ENCODE data around the gene ALDH4A1.

ALDH4A1 gene

DNA sequence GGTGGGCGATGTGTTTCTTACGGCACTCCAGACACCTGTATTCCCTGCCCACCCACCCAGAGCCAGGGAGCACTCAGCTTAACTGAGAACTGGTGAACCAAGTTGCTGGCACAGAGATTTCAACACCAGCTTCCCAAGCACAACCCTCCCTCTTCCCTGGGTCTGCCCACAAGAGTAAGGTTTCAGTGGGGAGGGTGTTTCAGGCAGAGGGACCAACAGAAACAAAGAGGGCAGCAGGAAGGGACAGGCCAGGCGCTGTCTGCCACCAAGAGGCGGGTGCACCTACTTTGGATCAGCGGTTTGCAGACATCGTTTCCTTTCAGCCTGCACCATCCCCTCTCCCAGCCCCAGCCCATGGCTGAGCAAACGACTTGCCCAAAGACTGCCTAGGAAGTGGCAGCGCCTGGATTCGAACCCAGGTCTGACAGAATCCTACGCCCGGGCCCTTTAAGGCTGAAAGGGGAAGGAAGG is 21.9 kb upstream of the ALDH4A1 start:
- WGBS, 2 donors (ENCODE audit: extremely low coverage in 2 of 2, insufficient read length in 2 of 2, insufficient replicate concordance in 1 of 2): no CpG with 5 or more reads among the region's 11 CpGs
- no peak overlapping the region for H4K8ac ChIP-seq (ENCODE audit: low read depth, low read length)
- H3K9me3 ChIP-seq (replicated peaks in 1 of 2; ENCODE audit: control insufficient read depth in 2 of 2, insufficient read depth in 1 of 2, low read depth in 1 of 2, low read length in 2 of 2): no peaks in the 10 kb centered on the region
- peaks cover 0 to 2% of the 10 kb centered on the region in 2 donors for H3K36me3 ChIP-seq (replicated peaks in 1 of 2; ENCODE audit: control insufficient read depth in 2 of 2, insufficient read depth in 2 of 2, low read length in 2 of 2)
- no peak overlapping the region for H3K4me3 ChIP-seq (ENCODE audit: low read length in 2 of 2)
- H3K4me2 ChIP-seq (ENCODE audit: insufficient read depth, low read length, poor library complexity, severe bottlenecking): no peak overlapping the region
- no peak for DNase-seq (ENCODE audit: low spot score)
- H2BK120ac ChIP-seq (ENCODE audit: low read depth, low read length): no peak overlapping the region
- H4K91ac ChIP-seq (ENCODE audit: low read depth, low read length, poor library complexity): no peak overlapping the region
- peak overlapping the region; percentile 85 for H2AK5ac ChIP-seq (ENCODE audit: low read depth, low read length)
- H3K27me3 ChIP-seq (ENCODE audit: control insufficient read depth in 3 of 3, insufficient read depth in 3 of 3, low read depth in 1 of 3, low read length in 3 of 3): no peaks in the 10 kb centered on the region
- peak overlapping the region; percentile 86 for H3K18ac ChIP-seq (ENCODE audit: low read length)
- no peak overlapping the region for H3K27ac ChIP-seq (replicated peaks; ENCODE audit: low read length)
- peak overlapping the region; percentile 51 for H2BK12ac ChIP-seq (ENCODE audit: low read length)
- H3K14ac ChIP-seq (ENCODE audit: low read length): peak overlapping the region; percentile 85
- H3K23ac ChIP-seq (ENCODE audit: low read depth, low read length, poor library complexity): peak overlapping the region; percentile 40
- peak overlapping the region; percentile 13 for H3K9ac ChIP-seq (ENCODE audit: low read depth, low read length, poor library complexity)
- H2BK15ac ChIP-seq (ENCODE audit: low read length): peak overlapping the region; percentile 30
- H3K4me1 ChIP-seq (ENCODE audit: control insufficient read depth in 2 of 2, insufficient read depth in 1 of 2, low read depth in 1 of 2, low read length in 2 of 2): peaks cover 36 to 45% of the 10 kb centered on the region in 2 donors
- H2AFZ ChIP-seq (ENCODE audit: low read length): no peak overlapping the region
- no peak overlapping the region for H2BK5ac ChIP-seq (ENCODE audit: low read length)
- H3K4ac ChIP-seq (ENCODE audit: low read length): no peak overlapping the region
- no peaks in the 10 kb centered on the region for H3K79me1 ChIP-seq (ENCODE audit: low read depth, low read length)

DNA sequence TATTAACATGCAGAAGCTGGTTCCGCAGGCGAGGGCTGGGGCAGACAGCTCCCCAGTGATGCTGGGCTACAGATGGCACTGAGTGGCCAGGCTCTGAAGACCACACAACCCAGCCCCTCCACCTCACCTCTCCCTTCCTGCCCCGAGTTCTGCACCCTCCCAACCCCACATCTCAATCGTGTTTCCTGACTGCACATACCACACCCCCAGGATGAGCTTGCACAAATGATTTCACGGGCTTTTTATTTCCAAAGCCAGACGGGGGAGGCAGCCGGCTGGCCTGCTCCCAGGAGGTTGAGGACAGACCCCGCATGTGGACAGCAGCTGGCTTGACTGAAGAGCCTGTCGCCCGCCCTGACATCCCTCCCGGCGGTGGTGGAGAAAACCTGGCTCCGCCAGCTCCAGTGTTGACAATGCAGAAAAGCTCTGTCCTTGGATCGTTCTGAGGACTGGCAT is 21.4 kb upstream of the ALDH4A1 start:
- H3K9me3 ChIP-seq (replicated peaks in 1 of 2; ENCODE audit: control insufficient read depth in 2 of 2, insufficient read depth in 1 of 2, low read depth in 1 of 2, low read length in 2 of 2): no peaks in the 10 kb centered on the region
- H2BK12ac ChIP-seq (ENCODE audit: low read length): no peak overlapping the region
- H3K4me1 ChIP-seq (ENCODE audit: control insufficient read depth in 2 of 2, insufficient read depth in 1 of 2, low read depth in 1 of 2, low read length in 2 of 2): peaks cover 36 to 45% of the 10 kb centered on the region in 2 donors
- H3K79me1 ChIP-seq (ENCODE audit: low read depth, low read length): no peaks in the 10 kb centered on the region
- H2BK15ac ChIP-seq (ENCODE audit: low read length): peak overlapping the region; percentile 30
- no peaks in the 10 kb centered on the region for H3K27me3 ChIP-seq (ENCODE audit: control insufficient read depth in 3 of 3, insufficient read depth in 3 of 3, low read depth in 1 of 3, low read length in 3 of 3)
- no peak overlapping the region for H3K4me3 ChIP-seq (ENCODE audit: low read length in 2 of 2)
- no peak overlapping the region for H3K27ac ChIP-seq (replicated peaks; ENCODE audit: low read length)
- no peak overlapping the region for H2BK120ac ChIP-seq (ENCODE audit: low read depth, low read length)
- no peak overlapping the region for H2AFZ ChIP-seq (ENCODE audit: low read length)
- H4K8ac ChIP-seq (ENCODE audit: low read depth, low read length): no peak overlapping the region
- no peak overlapping the region for H3K14ac ChIP-seq (ENCODE audit: low read length)
- peak overlapping the region; percentile 73 for H3K18ac ChIP-seq (ENCODE audit: low read length)
- H4K91ac ChIP-seq (ENCODE audit: low read depth, low read length, poor library complexity): no peak overlapping the region
- DNase-seq (ENCODE audit: low spot score): no peak
- no peak overlapping the region for H3K4ac ChIP-seq (ENCODE audit: low read length)
- WGBS, 2 donors (ENCODE audit: extremely low coverage in 2 of 2, insufficient read length in 2 of 2, insufficient replicate concordance in 1 of 2): no CpG with 5 or more reads among the region's 14 CpGs
- H2BK5ac ChIP-seq (ENCODE audit: low read length): no peak overlapping the region
- peaks cover 0 to 2% of the 10 kb centered on the region in 2 donors for H3K36me3 ChIP-seq (replicated peaks in 1 of 2; ENCODE audit: control insufficient read depth in 2 of 2, insufficient read depth in 2 of 2, low read length in 2 of 2)
- H2AK5ac ChIP-seq (ENCODE audit: low read depth, low read length): peak overlapping the region; percentile 85
- H3K9ac ChIP-seq (ENCODE audit: low read depth, low read length, poor library complexity): no peak overlapping the region
- H3K23ac ChIP-seq (ENCODE audit: low read depth, low read length, poor library complexity): peak overlapping the region; percentile 40
- H3K4me2 ChIP-seq (ENCODE audit: insufficient read depth, low read length, poor library complexity, severe bottlenecking): no peak overlapping the region

DNA sequence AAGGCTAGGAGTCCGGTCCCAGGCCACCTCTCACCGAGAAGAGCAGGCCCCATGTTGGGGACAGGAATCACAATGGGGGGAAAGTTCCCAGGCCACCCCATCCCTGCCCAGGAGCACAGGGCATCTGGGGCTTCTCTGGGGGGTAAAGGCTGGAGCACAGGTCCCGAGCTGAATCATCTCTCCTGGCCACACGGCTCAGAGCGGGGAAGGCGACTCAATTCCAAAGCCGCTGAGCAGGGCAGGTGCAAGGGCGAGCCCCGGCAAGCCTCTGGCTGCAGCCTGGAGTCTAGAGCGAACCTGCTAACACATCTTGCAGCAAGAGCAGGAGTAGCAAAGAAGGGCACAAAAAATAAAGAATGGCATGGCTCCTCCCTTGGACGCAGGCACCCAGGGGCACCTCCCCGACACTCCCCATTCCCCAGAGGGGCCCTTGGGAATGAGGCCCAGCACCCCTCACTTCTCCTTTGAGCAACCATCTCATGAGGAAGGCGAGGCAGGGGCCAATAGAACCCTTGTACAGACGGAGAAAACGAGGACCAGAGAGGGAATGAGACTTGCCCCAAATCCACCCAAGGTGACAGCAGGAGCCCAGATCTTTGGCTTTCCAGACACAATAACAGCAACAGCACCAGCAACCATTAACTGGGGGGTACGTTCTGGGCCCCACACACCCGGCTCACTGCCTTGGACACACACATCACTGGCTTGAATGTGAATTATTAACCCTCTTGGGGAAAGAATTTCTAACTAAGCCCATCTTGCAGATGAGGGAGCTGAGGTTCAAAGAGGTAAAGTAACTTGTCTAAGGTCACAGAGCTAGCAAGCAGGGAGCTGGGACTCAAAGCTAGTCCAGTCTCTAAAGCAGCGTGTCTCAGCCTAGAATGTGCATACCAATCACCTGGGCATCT is 20.7 kb upstream of the ALDH4A1 start:
- Histone ChIP-seq H3K4me3 (ENCODE audit: low read length in 2 of 2) (no peak overlapping the region), H3K4me2 (ENCODE audit: insufficient read depth, low read length, poor library complexity, severe bottlenecking) (no peak overlapping the region), H3K79me1 (ENCODE audit: low read depth, low read length) (no peaks in the 10 kb centered on the region), H3K27ac (replicated peaks; ENCODE audit: low read length) (peak overlapping the region; percentile 40), H2BK5ac (ENCODE audit: low read length) (peak overlapping the region; percentile 47), H3K14ac (ENCODE audit: low read length) (no peak overlapping the region), H3K4me1 (ENCODE audit: control insufficient read depth in 2 of 2, insufficient read depth in 1 of 2, low read depth in 1 of 2, low read length in 2 of 2) (peaks cover 34 to 45% of the 10 kb centered on the region in 2 donors), H3K23ac (ENCODE audit: low read depth, low read length, poor library complexity) (no peak overlapping the region), H3K36me3 (replicated peaks in 1 of 2; ENCODE audit: control insufficient read depth in 2 of 2, insufficient read depth in 2 of 2, low read length in 2 of 2) (peaks cover 0 to 2% of the 10 kb centered on the region in 2 donors), H3K27me3 (ENCODE audit: control insufficient read depth in 3 of 3, insufficient read depth in 3 of 3, low read depth in 1 of 3, low read length in 3 of 3) (no peaks in the 10 kb centered on the region), H2BK120ac (ENCODE audit: low read depth, low read length) (no peak overlapping the region), H2AK5ac (ENCODE audit: low read depth, low read length) (peak overlapping the region; percentile 85), H3K9me3 (replicated peaks in 1 of 2; ENCODE audit: control insufficient read depth in 2 of 2, insufficient read depth in 1 of 2, low read depth in 1 of 2, low read length in 2 of 2) (no peaks in the 10 kb centered on the region), H3K9ac (ENCODE audit: low read depth, low read length, poor library complexity) (peak overlapping the region; percentile 38), H4K8ac (ENCODE audit: low read depth, low read length) (no peak overlapping the region), H2AFZ (ENCODE audit: low read length) (peak overlapping the region; percentile 90), H3K4ac (ENCODE audit: low read length) (no peak overlapping the region), H4K91ac (ENCODE audit: low read depth, low read length, poor library complexity) (no peak overlapping the region), H3K18ac (ENCODE audit: low read length) (peak overlapping the region; percentile 53), H2BK15ac (ENCODE audit: low read length) (peak overlapping the region; percentile 50), H2BK12ac (ENCODE audit: low read length) (peak overlapping the region; percentile 19)
- WGBS, 2 donors (ENCODE audit: extremely low coverage in 2 of 2, insufficient read length in 2 of 2, insufficient replicate concordance in 1 of 2): no CpG with 5 or more reads among the region's 18 CpGs
- DNase-seq (ENCODE audit: low spot score): no peak

DNA sequence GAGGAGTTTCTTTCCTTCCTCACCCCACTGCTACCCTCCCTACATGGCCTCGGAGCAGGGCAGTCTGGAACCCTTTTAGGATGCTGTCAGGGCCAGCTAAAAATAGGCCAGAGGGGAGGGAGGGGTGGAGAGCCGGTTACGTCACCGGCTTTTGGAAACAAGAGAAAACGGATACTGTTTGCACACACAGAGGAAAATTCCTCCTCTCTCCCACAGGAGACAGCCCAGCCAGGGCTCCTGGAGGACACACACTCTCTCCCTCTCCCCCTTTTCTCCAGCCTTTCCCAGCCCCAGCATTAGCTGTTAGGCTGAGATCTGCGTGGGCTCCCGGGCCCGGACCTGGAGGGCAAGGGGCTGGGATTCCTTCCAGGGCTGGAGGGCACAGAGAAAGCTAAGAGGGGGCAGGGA is 20.0 kb upstream of the ALDH4A1 start:
- peak overlapping the region; percentile 51 for H2BK12ac ChIP-seq (ENCODE audit: low read length)
- DNase-seq (ENCODE audit: low spot score): no peak

More for the DNA sequence above, 20.0 kb upstream of the ALDH4A1 start:
- H3K36me3 ChIP-seq (replicated peaks in 1 of 2; ENCODE audit: control insufficient read depth in 2 of 2, insufficient read depth in 2 of 2, low read length in 2 of 2): peaks cover 0 to 2% of the 10 kb centered on the region in 2 donors
- peak overlapping the region; percentile 82 for H2AK5ac ChIP-seq (ENCODE audit: low read depth, low read length)
- peak overlapping the region; percentile 90 for H2AFZ ChIP-seq (ENCODE audit: low read length)
- H3K14ac ChIP-seq (ENCODE audit: low read length): no peak overlapping the region
- no peak overlapping the region for H4K91ac ChIP-seq (ENCODE audit: low read depth, low read length, poor library complexity)
- H3K4ac ChIP-seq (ENCODE audit: low read length): no peak overlapping the region
- H2BK5ac ChIP-seq (ENCODE audit: low read length): peak overlapping the region; percentile 47
- H3K4me1 ChIP-seq (ENCODE audit: control insufficient read depth in 2 of 2, insufficient read depth in 1 of 2, low read depth in 1 of 2, low read length in 2 of 2): peaks cover 35 to 38% of the 10 kb centered on the region in 2 donors
- no peaks in the 10 kb centered on the region for H3K9me3 ChIP-seq (replicated peaks in 1 of 2; ENCODE audit: control insufficient read depth in 2 of 2, insufficient read depth in 1 of 2, low read depth in 1 of 2, low read length in 2 of 2)
- peak overlapping the region; percentile 40 for H3K27ac ChIP-seq (replicated peaks; ENCODE audit: low read length)
- WGBS, 2 donors (ENCODE audit: extremely low coverage in 2 of 2, insufficient read length in 2 of 2, insufficient replicate concordance in 1 of 2): no CpG with 5 or more reads among the region's 8 CpGs
- H3K27me3 ChIP-seq (ENCODE audit: control insufficient read depth in 3 of 3, insufficient read depth in 3 of 3, low read depth in 1 of 3, low read length in 3 of 3): no peaks in the 10 kb centered on the region
- H2BK15ac ChIP-seq (ENCODE audit: low read length): peak overlapping the region; percentile 50
- H4K8ac ChIP-seq (ENCODE audit: low read depth, low read length): no peak overlapping the region
- H3K4me3 ChIP-seq (ENCODE audit: low read length in 2 of 2): no peak overlapping the region
- H3K4me2 ChIP-seq (ENCODE audit: insufficient read depth, low read length, poor library complexity, severe bottlenecking): peak overlapping the region; percentile 2
- peak overlapping the region; percentile 53 for H3K18ac ChIP-seq (ENCODE audit: low read length)
- no peaks in the 10 kb centered on the region for H3K79me1 ChIP-seq (ENCODE audit: low read depth, low read length)
- H3K23ac ChIP-seq (ENCODE audit: low read depth, low read length, poor library complexity): no peak overlapping the region
- no peak overlapping the region for H2BK120ac ChIP-seq (ENCODE audit: low read depth, low read length)
- H3K9ac ChIP-seq (ENCODE audit: low read depth, low read length, poor library complexity): peak overlapping the region; percentile 38
